ENCODE results near the gene SLC20A1. TPM values are rescaled to one million over a fixed set of nuclear protein-coding genes. Genes with fewer than 3 reads are reported as not detected.

SLC20A1 gene
- total RNA-seq, 1 experiment from 2014 or later: 154 TPM

GRCh38 chr2:112701052-112701451, 55.3 kb downstream of the SLC20A1 start:
- ChIA-PET POLR2A (no interaction called here), RAD21 (ENCODE audit: low non-redundant PET in 1 of 2, low total read pairs in 2 of 2, uncharacterized antibody in 2 of 2, unreplicated experiment in 2 of 2) (no interaction called here), CTCF (interaction anchor here (0.8 kb wide), 1 partner anchor 26 kb away, joined by 3 read pairs; no protein-coding TSS in a partner anchor)
- no peaks in the 10 kb centered on the region for H3K4me1 ChIP-seq (ENCODE audit: control insufficient read depth in 1 of 2, insufficient read depth in 2 of 2, low read length in 2 of 2)
- DNase-seq (ENCODE audit: low read depth, low spot score): no peak
- H3K9me2 ChIP-seq (ENCODE audit: insufficient read depth): no peaks in the 10 kb centered on the region
- no peak overlapping the region for H3K4me2 ChIP-seq (ENCODE audit: low read length)
- no peak for ATAC-seq
- H2AFZ ChIP-seq (ENCODE audit: low read depth, low read length, poor library complexity, severe bottlenecking): no peak overlapping the region
- no peaks in the 10 kb centered on the region for H3K27me3 ChIP-seq (ENCODE audit: insufficient read depth, low read length)
- intact Hi-C loops (cut with micrococcal nuclease): no loop called here
- no TSS peak for BruUV-seq (replicated peaks)
- no peaks in the 10 kb centered on the region for H3K79me2 ChIP-seq (ENCODE audit: insufficient read depth, low read length)
- H4K20me1 ChIP-seq (ENCODE audit: insufficient read depth): no peaks in the 10 kb centered on the region
- no peaks in the 10 kb centered on the region for H3K9me3 ChIP-seq (ENCODE audit: control insufficient read depth in 1 of 2, insufficient read depth in 1 of 2, low read depth in 1 of 2, low read length in 2 of 2)
- H3K27ac ChIP-seq (ENCODE audit: low read depth, low read length): no peak overlapping the region
- H3K9ac ChIP-seq (ENCODE audit: low read length): no peak overlapping the region
- H3K4me3 ChIP-seq (replicated peaks in 1 of 2; ENCODE audit: low read depth in 1 of 2, low read length in 2 of 2): no peak overlapping the region
- no peaks in the 10 kb centered on the region for H3K36me3 ChIP-seq (ENCODE audit: control insufficient read depth in 1 of 2, insufficient read depth in 2 of 2, low read length in 2 of 2)
- no peak for TF ChIP-seq SRF (IDR thresholded peaks at IDR 0.05; ENCODE audit: low read depth)
- no peak for TF ChIP-seq TCF7L2 (IDR thresholded peaks at IDR 0.05; ENCODE audit: borderline replicate concordance, extremely low read depth, insufficient read depth, insufficient read length)
- no peak for TF ChIP-seq EZH2phosphoT487 (IDR thresholded peaks at IDR 0.05; ENCODE audit: borderline replicate concordance)
- no peak for TF ChIP-seq JUND (IDR thresholded peaks at IDR 0.05)
- TF ChIP-seq YY1 (IDR thresholded peaks at IDR 0.05; ENCODE audit: extremely low read depth, insufficient replicate concordance, low read depth, low read length): no peak
- TF ChIP-seq POLR2AphosphoS5 (IDR thresholded peaks at IDR 0.05; ENCODE audit: low read depth, low read length): no peak
- no peak for TF ChIP-seq ZBTB33 (IDR thresholded peaks at IDR 0.05; ENCODE audit: extremely low read depth, insufficient replicate concordance, low read length)
- no peak for TF ChIP-seq EGR1 (IDR thresholded peaks at IDR 0.05; ENCODE audit: low read depth)
- no peak for TF ChIP-seq ELF1 (IDR thresholded peaks at IDR 0.05; ENCODE audit: borderline replicate concordance, low read depth)
- no peak for TF ChIP-seq ZFX (IDR thresholded peaks at IDR 0.05)
- no peak for TF ChIP-seq CBX3 (IDR thresholded peaks at IDR 0.05; ENCODE audit: low read depth)
